PC-3 (cell line): ENCODE data around the gene SFT2D1. TPM values are rescaled to one million over a fixed set of nuclear protein-coding genes. Genes with fewer than 3 reads are reported as not detected.
"Not testable (repeated sequence)": the region's sequence is repeated elsewhere in the genome, so short reads cannot be mapped to it uniquely, and the experiment has no call there.

Source experiments
- ATAC-seq: fragments of 200-7000 bp; cut with Tn5 transposase; 2 replicates; pipeline ENCODE4 v1.9.1; 2020; ENCODE audit warnings: mild to moderate bottlenecking, moderate library complexity
- BruUV-seq: library from RNA; stranded (reverse); fragments of 400-500 nt; replicated peaks from 2 replicates; lab custom pipeline; 2021; lab: Mats Ljungman, UMichigan
- CTCF ChIA-PET: fragments of 300-600 bp; sonication (Branson Sonifier 250); formaldehyde crosslinking; loops from one replicate; lab custom pipeline; 2022; ENCODE audit warnings: antibody characterized with exemption; lab: Charles Lee
- POLR2A ChIA-PET: fragments of 300-600 bp; sonication (Branson Sonifier 250); formaldehyde crosslinking; loops from one replicate; lab custom pipeline; 2022; ENCODE audit warnings: antibody characterized with exemption; ENCODE audit not compliant: unreplicated experiment; lab: Charles Lee
- DNase-seq: peaks from one replicate; pipeline ENCODE4 v3.0.0-alpha.2; 2015
- H2AFZ ChIP-seq: fragments of 300-600 bp; sonication (generic); 2 replicates; pipeline ENCODE4 v1.6.0; 2016; ENCODE audit warnings: antibody characterized with exemption, low read length
- H3F3A ChIP-seq: fragments of 300-600 bp; sonication (generic); one replicate; pipeline ENCODE4 v1.6.0; 2017; ENCODE audit warnings: antibody characterized with exemption, low read length, control low read depth, mild to moderate bottlenecking; ENCODE audit not compliant: unreplicated experiment
- H3K27ac ChIP-seq: fragments of 300-600 bp; sonication (generic); 2 replicates; pipeline ENCODE4 v1.5.1; 2016; ENCODE audit warnings: mild to moderate bottlenecking, low read length
- H3K27me3 ChIP-seq: fragments of 300-600 bp; sonication (generic); 2 replicates; pipeline ENCODE4 v1.6.1; 2016; ENCODE audit warnings: low read length, mixed read lengths
- H3K36me3 ChIP-seq: fragments of 300-600 bp; sonication (generic); 2 replicates; pipeline ENCODE4 v1.6.1; 2016; ENCODE audit warnings: low read depth, mixed run types, low read length, mixed read lengths
- H3K4me1 ChIP-seq: fragments of 300-600 bp; sonication (generic); 2 replicates; pipeline ENCODE4 v1.5.1; 2016; ENCODE audit warnings: low read length; ENCODE audit not compliant: insufficient read depth
- H3K4me2 ChIP-seq: fragments of 300-600 bp; sonication (generic); 2 replicates; pipeline ENCODE4 v1.6.0; 2016; ENCODE audit warnings: low read length
- H3K4me3 ChIP-seq: fragments of 300-600 bp; sonication (generic); 2 replicates; pipeline ENCODE4 v1.5.1; 2016; ENCODE audit warnings: mild to moderate bottlenecking, low read length, mixed read lengths
- H3K79me2 ChIP-seq: fragments of 300-600 bp; sonication (generic); 2 replicates; pipeline ENCODE4 v1.6.1; 2017; ENCODE audit warnings: low read length, mixed read lengths
- H3K9ac ChIP-seq: fragments of 300-600 bp; sonication (generic); 2 replicates; pipeline ENCODE4 v1.6.0; 2016; ENCODE audit warnings: mild to moderate bottlenecking, low read length
- H3K9me2 ChIP-seq: fragments of 300-600 bp; sonication (generic); replicated peaks from 2 replicates; pipeline ENCODE4 v1.6.1; 2016; ENCODE audit warnings: mixed run types, low read length, mixed read lengths
- H3K9me3 ChIP-seq: fragments of 300-600 bp; sonication (generic); 2 replicates; pipeline ENCODE4 v1.6.1; 2016; ENCODE audit warnings: low read length, mixed read lengths
- H4K20me1 ChIP-seq: fragments of 300-600 bp; sonication (generic); 2 replicates; pipeline ENCODE4 v1.6.1; 2016; ENCODE audit warnings: low read length, mixed read lengths
- EZH2 ChIP-seq: fragments of 300-600 bp; sonication (generic); IDR thresholded peaks from one replicate; pipeline ENCODE4 v1.6.1; 2017; ENCODE audit warnings: antibody characterized with exemption, mild to moderate bottlenecking, low read length; ENCODE audit not compliant: unreplicated experiment
- EZH2phosphoT487 ChIP-seq: fragments of 300-600 bp; sonication (generic); IDR thresholded peaks from 2 replicates; pipeline ENCODE4 v1.6.1; 2018; ENCODE audit warnings: mild to moderate bottlenecking, antibody characterized with exemption, low read length, borderline replicate concordance
- intact Hi-C: fragments of 100-400 bp; cut with micrococcal nuclease; formaldehyde crosslinking; loops from 2 replicates; pipeline ENCODE4 v1.9.0; 2023
- total RNA-seq: library from RNA; depleted of rRNA; stranded (reverse); fragments of >200 nt; gene quantifications from 2 replicates; pipeline ENCODE4 v1.2.3, GENCODE V29; 2014
- TF ChIP-seq, protein P1 (sequence below): fragments of 300-600 bp; sonication (generic); conservative IDR thresholded peaks from 2 replicates; pipeline ENCODE4 v1.5.1; 2017; ENCODE audit warnings: antibody characterized with exemption, low read depth, mild to moderate bottlenecking, low read length

The SFT2D1 gene
- total RNA-seq, 1 experiment from 2014 or later, result 28.0 TPM

GRCh38 chr6:166388290-166389004, 46.1 kb upstream of the SFT2D1 start:
- CTCF ChIA-PET, result no interaction called here

DNA sequence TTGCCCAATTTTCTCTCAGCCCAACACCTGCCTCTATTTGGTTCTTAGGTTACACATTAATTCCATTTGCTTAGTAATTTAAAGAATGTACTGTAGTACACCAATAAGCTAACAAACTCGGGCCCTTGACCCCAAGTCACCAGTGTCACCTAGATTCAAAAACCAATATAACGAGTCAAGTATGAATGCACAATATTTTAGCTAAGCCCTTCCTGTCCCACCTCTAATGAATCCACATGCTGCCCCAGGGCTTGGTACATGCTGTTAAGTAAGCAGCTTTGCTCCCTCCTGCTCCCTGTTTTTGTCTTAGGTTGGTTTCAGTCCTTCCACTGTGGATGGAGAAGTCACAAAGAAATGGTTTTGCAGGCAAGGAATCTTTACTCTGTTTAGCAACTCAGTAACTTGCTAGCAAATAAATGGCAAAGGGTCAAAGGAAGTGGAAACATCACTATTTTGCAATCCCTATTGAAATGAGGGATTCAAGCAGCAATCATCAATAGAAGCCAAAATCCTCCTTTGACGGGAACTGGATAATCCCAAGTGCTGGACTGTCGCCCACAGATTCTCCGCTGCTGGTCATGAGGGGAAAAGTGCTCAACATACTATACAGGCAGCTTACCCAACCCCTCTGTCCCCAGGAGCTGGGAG, 45.4 kb upstream of the SFT2D1 start:
- H3K9me3 ChIP-seq, result no peaks in the 10 kb centered on the region
- H2AFZ ChIP-seq, result no peak overlapping the region
- no peak overlapping the region for H3K4me2 ChIP-seq
- no peak overlapping the region for H3K4me3 ChIP-seq
- intact Hi-C loops, result no loop called here
- ATAC-seq, result no peak
- ChIA-PET POLR2A (no interaction called here), CTCF (no interaction called here)
- H4K20me1 ChIP-seq, result no peaks in the 10 kb centered on the region
- no TSS peak for BruUV-seq
- H3K9me2 ChIP-seq, result no peaks in the 10 kb centered on the region
- no peaks in the 10 kb centered on the region for H3K79me2 ChIP-seq
- H3K4me1 ChIP-seq, result no peaks in the 10 kb centered on the region
- no peak for TF ChIP-seq EZH2
- no peak for TF ChIP-seq EZH2phosphoT487
- TF ChIP-seq, protein P1, sequence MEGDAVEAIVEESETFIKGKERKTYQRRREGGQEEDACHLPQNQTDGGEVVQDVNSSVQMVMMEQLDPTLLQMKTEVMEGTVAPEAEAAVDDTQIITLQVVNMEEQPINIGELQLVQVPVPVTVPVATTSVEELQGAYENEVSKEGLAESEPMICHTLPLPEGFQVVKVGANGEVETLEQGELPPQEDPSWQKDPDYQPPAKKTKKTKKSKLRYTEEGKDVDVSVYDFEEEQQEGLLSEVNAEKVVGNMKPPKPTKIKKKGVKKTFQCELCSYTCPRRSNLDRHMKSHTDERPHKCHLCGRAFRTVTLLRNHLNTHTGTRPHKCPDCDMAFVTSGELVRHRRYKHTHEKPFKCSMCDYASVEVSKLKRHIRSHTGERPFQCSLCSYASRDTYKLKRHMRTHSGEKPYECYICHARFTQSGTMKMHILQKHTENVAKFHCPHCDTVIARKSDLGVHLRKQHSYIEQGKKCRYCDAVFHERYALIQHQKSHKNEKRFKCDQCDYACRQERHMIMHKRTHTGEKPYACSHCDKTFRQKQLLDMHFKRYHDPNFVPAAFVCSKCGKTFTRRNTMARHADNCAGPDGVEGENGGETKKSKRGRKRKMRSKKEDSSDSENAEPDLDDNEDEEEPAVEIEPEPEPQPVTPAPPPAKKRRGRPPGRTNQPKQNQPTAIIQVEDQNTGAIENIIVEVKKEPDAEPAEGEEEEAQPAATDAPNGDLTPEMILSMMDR, result no peak
- H3K9ac ChIP-seq, result no peak overlapping the region
- no peaks in the 10 kb centered on the region for H3K36me3 ChIP-seq
- H3K27ac ChIP-seq, result no peak overlapping the region
- no peaks in the 10 kb centered on the region for H3F3A ChIP-seq
- DNase-seq, result no peak
- no peaks in the 10 kb centered on the region for H3K27me3 ChIP-seq

More at GRCh38 chr6:166388290-166389004, 46.1 kb upstream of the SFT2D1 start:
- intact Hi-C loops, result no loop called here
- H3K4me1 ChIP-seq, result no peaks in the 10 kb centered on the region
- H3K79me2 ChIP-seq, result no peaks in the 10 kb centered on the region
- no peak overlapping the region for H3K9ac ChIP-seq
- BruUV-seq, result no TSS peak
- no peaks in the 10 kb centered on the region for H3F3A ChIP-seq
- H2AFZ ChIP-seq, result no peak overlapping the region
- POLR2A ChIA-PET, result no interaction called here
- no peak overlapping the region for H3K27ac ChIP-seq
- H3K9me2 ChIP-seq, result no peaks in the 10 kb centered on the region
- no peaks in the 10 kb centered on the region for H4K20me1 ChIP-seq
- no peaks in the 10 kb centered on the region for H3K9me3 ChIP-seq
- no peaks in the 10 kb centered on the region for H3K36me3 ChIP-seq
- DNase-seq (no peak), ATAC-seq (no peak)
- no peak overlapping the region for H3K4me3 ChIP-seq
- no peak for TF ChIP-seq EZH2phosphoT487
- TF ChIP-seq, protein P1, result no peak
- TF ChIP-seq EZH2, result no peak
- H3K27me3 ChIP-seq, result no peaks in the 10 kb centered on the region
- H3K4me2 ChIP-seq, result no peak overlapping the region

DNA sequence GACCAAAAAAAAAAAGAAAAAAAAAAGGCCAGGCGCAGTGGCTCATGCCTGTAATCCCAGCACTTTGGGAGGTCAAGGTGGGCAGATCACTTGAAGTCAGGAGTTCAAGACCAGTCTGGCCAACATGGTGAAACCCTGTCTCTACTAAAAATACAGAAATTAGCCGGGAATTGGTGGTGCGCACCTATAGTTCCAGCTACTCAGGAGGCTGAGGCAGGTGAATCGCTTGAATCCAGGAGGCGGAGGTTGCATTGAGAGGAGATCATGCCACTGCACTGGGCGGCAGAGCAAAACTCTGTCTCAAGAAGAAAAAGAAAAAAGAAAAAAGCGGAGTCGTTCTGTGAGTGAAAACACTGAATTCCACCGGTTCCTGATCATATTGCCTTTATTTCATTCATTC, 44.8 kb upstream of the SFT2D1 start:
- ATAC-seq, H3K4me3 ChIP-seq, H3F3A ChIP-seq, H3K9me2 ChIP-seq, POLR2A ChIA-PET, H3K27ac ChIP-seq, H3K4me2 ChIP-seq, H3K9ac ChIP-seq, H3K9me3 ChIP-seq, H3K36me3 ChIP-seq, H3K79me2 ChIP-seq, H3K27me3 ChIP-seq, H3K4me1 ChIP-seq, DNase-seq, intact Hi-C loops, CTCF ChIA-PET, BruUV-seq, H4K20me1 ChIP-seq, H2AFZ ChIP-seq: not testable (repeated sequence)
